ENCODE data around the gene STEEP1.
"Not testable (repeated sequence)": the region's sequence is repeated elsewhere in the genome, so short reads cannot be mapped to it uniquely, and the experiment has no call there.

STEEP1 gene

DNA sequence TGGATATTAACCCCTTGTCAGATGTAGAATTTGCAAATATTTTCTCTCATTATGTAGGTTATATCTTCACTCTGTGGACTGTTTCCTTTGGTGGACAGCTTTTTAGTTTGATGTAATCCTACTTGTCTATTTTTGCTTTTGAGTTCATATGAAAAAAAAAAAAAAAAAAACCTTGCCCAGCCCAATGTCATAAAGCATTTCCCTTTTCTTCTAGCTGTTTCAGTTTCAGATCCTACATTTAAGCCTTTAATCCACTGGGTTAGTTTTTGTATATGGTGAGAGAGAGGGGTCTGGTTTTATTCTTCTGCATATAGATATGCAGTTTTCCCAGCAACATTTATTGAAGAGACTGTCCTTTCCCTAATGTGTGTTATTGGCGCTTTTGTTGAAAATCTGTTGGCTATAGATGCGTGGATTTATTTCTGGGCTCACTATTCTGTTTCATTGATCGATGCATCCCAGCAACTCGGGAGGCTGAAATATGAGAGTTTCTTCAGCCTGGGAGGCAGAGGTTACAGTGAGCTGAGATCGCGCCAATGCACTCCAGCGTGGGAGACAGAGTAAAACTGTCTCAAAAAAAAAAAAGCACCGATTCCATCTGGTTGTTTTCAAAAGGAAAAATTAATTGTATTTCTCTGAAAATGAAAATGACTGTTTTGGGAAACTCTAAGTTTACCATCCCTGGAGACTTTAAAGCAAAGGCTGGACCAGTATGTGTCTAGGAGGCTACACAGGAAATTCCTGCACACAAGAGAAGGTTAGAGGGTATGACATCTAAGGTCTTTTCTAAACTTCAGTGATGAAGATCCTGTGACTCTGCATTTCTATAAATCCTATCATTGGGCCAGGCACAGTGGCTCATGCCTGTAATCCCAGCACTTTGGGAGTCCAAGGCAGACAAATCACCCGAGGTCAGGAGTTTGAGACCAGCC is 35.6 kb downstream of the STEEP1 start:
- DNase-seq = no peak

DNA sequence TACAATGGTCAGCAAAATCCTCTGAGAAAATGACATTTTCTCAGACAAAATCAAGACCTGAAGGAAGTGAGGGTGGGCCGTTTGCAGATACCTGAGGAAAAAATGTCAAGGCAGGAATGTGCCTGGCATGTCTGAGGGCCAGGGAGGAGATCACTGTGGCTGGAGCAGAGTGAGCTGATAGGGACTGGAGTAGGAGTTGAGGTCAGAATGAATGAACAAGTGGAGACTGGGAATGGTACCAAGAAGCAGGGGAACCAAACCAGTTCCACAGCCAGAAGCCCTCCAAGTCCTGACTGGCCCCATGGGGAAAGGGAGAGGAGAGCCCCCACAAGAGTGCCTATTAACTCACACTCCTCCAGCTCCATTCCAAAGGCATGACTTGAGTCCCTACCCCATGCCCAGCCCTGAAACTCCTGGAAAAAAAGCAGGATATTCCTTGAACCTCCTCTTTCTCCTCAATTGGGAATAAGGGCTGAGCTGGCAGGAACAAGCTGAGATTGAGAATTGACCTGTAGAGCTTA is 41.5 kb downstream of the STEEP1 start:
- no peak for DNase-seq

DNA sequence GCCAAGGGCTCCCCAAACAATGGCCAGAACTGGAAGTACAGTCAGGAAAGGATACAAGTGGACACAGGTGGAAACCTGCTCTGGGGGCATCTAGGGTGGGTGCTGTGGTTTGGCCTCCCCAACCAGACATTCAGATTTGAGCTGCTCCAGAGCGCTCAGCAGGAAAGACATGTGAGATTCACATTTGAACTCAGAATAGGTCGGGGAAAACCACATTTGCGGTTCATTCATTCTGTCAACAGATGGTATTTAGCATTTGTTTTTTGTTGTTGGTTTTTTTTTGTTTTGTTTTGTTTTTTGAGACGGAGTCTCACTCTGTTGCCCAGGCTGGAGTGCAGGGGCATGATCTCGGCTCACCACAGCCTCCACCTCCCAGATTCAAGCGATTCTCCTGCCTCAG is 44.0 kb downstream of the STEEP1 start:
- no peak for DNase-seq

DNA sequence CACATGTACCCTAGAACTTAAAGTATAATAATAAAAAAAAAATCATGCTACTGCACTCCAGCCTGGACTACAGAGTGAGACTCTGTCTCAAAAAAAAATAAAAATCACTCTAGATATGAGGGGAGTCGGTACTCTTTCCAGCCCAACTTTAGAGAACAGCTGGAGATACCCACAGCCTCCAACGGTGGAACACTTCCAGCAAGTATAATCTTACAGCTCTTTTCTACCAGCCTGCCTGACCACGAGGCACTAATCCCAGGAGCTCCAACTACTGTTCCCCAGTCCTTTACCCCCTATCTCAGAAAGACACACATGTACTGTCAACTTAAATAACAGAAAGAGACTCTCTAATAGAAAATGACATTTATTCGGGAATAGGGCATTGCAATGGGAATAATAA is 46.8 kb downstream of the STEEP1 start:
- no peak for DNase-seq

DNA sequence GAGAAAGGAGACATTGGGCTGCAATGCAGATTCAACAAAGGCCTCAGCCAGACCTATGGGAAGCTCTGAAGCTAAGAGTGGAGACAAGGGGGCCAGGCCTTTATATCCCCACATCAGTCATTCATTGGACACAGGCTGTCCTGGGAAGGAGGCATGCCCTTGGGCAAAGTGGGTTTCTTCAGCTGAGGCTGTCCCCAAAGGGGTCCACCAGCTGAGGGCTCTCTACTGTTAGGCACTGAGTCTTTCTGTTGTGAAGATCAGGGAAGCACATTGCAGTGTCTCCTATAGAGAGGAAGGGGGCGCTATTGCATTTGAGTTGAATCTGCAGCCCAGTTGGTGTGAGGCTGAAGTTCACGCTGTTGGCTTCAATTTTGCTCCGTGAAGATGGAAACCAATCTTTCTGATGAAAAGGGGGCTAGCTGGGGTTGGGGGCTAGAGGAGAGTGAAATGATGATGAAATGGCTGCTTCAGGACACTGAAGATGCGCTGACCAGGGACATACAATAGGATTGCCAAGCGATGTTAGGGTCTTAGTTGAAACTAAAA is 49.0 kb downstream of the STEEP1 start:
- peak in 3 of 5 donors; percentile 11 to 67 (median 28) for DNase-seq

DNA sequence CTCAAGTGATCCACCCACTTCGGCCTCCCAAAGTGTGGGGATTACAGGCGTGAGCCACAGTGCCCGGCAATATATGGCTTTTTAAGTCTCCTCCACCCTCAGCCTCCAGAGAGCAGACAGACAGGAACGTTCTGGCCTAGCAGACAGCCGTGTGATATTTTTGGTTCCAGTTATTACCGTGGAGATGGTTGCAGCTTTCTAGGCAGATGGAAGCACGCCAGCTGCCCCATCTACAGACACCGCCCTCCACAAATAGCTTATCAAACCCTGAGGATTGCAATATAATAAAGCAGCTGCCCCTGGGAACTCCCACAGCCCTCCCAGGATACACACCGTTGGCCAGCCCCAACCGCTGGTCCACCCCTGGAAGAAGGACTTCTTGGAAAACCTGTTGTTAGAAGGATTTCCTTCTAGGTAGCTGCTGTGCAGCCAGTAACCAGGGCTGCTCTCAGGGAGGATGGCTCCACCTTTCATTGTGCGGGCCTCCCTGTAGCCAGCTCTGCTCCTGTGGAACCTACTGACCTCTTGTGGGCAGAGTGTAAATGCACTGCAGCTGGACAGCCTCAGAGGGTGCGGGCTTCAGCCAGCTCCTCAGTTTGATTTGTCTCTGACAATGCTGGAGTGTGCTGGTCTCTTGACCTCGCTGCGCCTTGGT is 52.9 kb downstream of the STEEP1 start:
- DNase-seq = peak in 1 of 5 donors; percentile 29

DNA sequence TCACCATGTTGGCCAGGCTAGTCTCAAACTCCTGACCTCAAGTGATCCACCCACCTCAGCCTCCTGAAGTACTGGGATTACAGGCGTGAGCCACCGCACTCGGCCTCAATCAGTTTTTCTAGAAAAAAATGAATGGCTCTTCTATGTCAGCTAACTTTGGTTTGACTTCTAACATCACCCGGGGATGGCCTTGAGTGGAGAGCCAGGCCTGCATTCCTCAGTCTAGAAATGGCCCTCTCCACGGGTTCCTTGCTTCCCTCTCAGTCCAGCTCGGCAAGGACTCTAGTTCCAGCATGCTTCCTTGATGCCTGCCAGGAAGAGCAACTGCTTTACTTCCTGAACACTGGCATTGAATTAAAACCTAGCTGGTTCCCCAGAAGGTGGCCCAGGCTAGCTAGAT is 58.0 kb downstream of the STEEP1 start:
- no peak for DNase-seq

DNA sequence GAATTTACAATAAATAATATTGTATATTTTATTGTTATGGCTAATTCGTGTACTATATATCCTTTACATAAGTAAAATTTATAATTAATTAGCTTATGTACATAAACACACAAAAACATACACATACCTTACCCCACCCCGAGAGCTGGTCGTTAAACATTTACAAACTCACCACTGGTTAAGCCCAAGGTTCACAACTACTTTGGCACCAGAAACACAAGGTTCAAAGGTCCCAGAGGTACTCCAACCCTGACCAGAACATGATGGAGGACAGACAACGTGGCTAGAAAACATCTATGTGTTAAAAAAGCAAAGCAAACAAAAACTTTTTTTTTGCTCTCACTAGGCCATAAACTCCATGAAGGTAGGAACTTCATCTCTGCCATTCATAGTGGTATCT is 59.3 kb downstream of the STEEP1 start:
- DNase-seq = no peak

DNA sequence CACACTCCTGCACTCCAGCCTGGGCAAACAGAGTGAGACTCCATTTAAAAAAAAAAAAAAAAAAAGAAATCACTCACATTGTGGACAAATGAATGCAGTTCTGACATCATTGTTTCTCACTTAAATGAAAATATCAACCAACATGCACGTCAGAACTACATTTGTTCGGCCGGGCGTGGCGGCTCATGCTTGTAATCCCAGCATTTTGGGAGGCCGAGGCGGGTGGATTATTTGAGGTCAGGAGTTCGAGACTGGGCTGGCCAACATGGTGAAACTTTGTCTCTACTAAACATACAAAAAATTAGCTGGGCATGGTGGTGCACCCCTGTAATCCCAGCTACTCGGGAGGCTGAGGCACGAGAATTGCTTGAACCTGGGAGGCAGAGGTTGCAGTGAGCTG is 60.1 kb downstream of the STEEP1 start:
- not testable (repeated sequence) for DNase-seq

DNA sequence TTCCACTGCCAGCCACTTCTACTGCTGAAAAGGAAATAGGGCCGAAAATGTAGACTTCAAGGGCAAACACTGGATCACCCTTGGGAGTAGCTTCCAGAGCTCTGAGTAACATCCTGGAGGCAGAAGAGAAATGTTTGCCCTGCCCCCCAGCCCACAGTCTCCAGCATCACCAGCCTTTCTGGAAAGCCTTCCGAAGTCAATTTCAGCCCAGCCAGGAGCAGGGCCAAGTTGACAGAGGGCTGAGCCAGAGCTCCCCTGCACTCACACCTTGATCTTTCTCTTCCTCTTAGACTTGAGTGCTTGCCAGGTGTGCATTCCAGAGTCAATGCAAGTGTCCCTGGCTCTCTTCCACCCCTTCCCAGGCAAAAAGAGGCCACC is 61.7 kb downstream of the STEEP1 start:
- no peak for DNase-seq

DNA sequence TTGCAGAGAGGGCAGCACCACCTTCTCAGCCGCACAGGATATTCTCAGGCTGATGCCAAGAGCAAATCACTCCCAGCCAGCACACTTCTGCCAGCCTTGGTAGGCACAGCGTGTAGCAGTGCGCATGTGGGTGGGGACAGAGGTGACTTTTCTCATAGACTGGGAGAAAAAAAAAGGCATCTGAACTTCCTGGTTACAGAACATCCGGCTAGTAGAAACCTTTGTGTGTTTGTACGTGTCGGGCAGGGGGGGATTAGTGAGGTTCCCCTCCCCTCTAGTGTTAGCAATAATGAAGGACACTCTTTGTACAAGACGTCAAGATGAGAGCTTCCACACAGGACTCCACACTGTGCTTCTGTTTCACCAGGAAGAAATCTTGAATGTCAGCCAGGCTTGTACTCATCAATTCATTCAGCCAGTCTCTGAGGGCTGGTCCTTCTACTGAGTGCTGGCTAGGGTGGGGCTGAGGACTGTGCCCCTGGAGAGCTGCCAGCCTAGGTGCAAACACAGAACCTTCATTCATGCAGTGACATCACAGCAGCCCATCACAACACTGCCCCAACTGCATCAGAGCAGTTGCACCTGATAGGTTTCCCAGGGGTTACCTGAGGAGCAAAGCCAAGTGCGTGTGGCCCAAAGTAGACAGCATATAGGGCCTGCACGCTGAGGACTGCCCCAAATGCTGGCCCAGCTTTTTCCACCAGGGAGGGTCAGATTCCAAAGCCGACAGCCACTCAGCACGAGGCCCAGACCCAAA is 62.3 kb downstream of the STEEP1 start:
- peak in 1 of 5 donors; percentile 15 for DNase-seq

DNA sequence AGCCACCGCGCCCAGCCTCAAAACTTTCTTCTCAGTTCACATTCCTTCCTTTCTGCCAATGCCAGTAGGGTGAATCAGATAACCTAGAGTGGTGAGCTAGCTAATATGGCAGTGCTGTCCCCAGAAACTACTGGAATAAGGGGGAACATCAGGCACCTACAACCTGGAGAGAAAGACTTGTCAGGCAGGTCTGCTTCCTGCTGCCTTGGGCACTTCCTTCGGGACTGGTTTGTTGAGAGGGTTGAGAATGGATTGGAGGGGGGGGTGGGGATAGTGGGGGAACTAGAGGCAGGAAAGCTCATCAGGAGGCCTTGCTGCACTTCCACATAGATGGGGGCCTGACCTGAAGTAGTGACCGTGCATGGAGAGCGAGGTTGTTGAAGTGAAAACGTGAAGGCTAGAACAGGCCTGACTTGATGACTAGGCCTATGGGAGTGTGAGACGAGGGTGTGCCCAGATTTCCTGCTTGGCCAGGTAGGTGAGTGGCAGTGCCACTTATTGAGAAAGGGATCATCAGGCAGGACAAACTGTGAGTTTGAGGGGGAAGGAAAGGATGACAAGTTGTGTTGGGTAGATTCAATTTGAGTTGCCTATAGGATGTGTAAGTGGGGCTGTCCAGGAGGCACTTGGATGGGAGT is 63.6 kb downstream of the STEEP1 start:
- DNase-seq = no peak

DNA sequence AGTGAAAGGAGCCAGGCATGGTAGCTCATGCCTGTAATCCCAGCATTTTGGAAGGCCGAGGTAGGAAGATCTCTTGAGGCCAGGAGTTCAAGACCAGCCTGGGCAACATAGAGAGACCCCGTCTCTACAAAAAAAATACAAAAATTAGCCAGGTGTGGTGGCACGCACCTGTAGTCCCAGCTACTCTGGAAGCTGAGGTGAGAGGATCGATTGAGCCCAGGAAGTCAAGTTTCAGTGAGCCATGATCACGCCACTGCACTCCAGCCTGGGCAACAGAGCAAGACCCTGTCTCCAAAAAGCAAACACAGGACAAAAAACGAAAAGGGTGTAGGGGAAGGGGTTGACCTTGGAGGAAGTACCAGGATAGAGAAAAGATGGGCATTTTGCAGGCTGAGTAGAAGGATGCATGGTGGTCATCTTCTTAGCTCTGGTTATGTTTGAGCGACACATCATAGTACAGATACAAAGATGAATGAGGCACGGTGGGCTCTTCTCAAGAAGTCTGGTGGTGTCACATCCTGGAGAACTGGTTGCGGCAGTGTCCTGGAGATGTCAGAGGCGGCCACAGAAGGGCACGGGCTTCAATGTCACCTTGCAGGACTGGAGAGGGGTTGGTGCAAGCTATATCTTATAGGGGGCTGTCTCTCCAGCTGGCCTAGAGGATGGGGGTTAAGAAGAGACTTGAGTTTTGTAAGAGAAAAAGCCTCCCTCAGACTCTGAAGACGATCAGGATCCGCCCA is 65.0 kb downstream of the STEEP1 start:
- DNase-seq = no peak

DNA sequence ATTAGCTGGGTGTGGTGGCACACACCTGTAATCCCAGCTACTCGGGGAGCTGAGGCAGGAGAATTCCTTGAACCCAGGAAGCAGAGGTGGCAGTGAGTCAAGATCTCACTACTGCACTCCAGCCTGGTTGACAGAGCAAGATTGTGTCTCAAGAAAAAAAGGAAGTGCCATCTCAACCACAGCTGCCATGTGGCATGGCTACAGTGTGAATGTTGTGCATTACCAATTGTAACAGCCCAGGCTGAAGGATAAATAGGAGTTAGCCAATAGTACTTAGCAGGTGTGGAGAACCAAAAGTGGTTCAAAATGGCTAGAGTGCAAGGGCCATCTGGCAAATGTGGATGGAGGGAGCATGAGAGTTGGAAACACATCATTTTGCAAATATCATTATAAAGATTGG is 68.0 kb downstream of the STEEP1 start:
- no peak for DNase-seq

DNA sequence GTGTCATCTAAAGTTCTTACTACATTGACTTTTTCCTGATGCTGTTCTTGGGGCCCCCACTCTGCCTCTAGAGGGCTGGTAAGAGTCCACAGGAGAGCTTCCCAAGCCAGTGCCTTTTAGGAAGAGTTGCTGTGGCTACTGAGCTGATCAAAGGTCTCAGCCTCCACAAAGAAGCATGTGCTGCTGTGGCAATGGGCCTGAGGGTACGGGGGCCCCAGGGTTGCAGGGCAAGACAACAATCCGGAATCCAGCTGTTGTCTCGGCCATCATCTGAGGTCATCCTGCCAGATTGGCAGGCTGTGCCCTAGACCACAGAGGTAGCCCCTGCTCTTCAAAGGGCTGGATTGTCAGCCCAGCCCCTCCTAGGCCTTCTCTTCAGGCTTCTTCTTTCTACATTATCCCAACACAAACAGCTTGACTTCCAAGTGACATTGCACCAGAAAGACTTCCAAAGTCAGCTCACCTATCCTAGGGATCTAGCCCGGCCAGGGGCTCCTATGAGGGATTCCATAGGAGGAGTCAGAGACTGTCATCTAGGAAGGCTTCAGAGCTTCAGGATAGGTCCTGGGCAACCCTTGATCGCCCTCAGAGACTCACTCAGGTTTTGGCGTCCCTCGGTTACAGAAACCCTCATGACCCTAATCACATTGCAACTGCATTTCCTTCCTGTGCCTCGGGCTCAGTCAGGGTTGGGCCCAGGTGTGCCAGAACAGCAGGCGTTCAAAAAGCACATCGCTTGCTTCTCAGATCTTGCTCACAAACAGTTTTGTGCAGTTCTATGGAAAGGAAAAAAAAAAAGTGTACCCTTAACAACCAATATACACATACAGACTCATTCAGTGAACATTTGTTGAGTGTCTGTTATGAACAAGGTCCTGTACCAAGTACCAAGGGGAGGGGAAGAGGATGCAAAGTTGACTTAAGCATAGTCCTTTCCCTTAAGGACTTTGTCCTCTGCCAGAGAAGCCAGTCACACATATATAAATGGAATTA is 69.2 kb downstream of the STEEP1 start:
- DNase-seq = no peak

DNA sequence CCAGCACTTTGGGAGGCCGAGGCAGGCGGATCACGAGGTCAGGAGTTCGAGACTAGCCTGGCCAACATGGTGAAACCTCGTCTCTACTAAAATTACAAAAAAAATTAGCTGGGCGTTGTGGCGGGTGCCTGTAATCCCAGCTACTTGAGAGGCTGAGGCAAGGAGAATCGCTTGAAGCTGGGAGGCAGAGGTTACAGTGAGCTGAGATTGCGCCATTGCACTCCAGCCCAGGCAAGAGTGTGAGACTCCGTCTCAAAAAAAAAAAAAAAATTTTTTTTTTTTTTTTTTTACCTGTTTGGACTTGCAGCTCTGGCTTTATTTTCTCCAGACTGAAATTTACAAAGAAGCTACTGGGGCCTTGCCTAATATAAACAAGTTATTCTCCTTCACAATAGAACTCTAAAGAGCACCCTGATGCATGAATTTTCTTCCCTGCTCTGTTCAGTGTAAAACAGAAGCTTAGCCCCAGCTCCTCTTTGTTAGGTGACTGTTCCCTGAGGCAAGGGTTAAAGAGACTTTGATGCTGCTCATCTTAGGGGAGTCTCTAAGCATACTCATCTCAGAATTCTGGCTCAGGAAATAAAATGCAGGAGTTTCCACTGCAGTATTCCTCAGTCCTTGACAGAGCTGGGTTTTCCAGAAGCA is 71.2 kb downstream of the STEEP1 start:
- not testable (repeated sequence) for DNase-seq

DNA sequence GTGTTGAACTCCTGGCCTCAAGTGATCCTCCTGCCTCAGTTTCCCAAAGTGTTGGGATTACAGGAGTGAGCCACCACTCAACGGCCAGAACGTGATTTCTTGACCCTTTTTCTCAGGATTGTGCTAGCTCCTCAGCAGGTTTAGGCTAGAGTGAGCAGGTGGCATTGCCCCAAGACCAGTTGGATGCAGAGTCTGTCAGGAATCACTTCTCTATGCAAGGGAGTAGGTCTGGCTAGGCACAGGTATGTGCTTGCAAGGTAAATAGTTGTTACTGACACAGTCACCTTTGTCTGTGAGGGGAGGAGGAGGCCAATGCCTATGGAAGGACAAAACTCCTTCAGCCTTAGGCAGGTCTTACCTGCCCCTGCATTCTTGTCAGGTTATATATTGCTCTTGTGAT is 72.7 kb downstream of the STEEP1 start:
- no peak for DNase-seq

DNA sequence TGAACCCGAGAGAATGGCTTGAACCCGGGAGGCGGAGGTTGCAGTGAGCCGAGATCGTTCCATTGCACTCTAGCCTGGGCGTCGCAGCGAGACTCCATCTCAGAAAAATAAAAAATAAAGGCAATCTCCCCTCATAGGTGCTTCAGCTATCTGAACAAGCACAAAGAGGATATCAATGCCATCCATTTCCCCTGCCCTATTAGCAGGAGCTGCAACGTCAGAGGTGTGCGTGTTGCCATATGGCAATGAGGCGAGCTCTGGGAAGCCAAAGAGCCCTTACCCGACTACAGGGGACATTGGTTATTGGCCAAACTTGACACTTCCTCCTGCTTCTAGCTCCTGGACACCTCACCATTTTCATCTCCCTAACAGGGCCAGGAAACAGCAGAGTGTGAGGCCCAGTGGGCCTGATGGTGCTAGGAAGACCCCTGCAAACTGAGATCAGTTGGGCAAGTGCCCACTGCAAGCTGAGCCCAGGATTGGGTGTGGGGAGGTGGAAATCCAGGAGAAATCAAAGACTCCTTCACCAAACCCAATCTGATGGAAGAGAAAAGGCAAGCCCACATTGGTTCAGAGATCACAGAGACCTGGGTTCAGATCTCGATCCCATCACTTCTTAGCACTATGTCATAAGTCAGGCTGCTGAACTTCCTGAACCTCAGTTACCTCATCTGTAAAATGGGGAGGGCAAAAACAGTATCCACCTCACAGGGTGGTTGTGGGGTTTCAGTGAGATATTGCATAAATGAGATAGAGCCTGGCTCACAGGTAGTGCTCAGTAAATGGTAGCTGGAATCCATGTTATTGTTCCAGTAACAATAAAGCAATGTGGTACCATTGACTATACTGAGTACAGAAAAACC is 75.8 kb downstream of the STEEP1 start:
- no peak for DNase-seq

DNA sequence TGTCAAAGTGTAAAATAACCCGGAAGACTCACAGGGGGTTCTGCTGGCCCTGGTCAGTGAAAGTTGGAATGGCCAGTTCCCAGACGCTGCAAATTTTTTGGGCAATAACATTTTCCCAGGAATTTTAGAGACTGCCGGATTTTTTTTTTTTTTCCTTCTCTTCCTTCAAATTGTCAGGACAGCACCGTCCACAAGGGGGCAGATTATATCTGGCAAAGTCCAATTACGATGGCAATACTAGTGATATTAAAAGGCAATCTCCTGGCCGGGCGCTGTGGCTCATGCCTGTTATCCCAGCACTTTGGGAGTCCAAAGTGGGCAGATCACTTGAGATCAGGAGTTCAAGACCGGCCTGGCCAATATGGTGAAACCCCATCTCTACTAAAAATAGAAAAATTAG is 76.5 kb downstream of the STEEP1 start:
- peak in 3 of 5 donors; percentile 7 to 36 (median 16) for DNase-seq

Data from T-helper 1 cell (primary cell).